Keratinocyte (primary cell): ENCODE data around the gene KLHDC4. TPM values are rescaled to one million over a fixed set of nuclear protein-coding genes. Genes with fewer than 3 reads are reported as not detected.

Experiments
- DNase-seq: peaks from one replicate; pipeline ENCODE4 v3.0.0-alpha.2; 2011; ENCODE audit warnings: low read depth, missing footprints, low spot score
- FAIRE-seq: peaks from 2 replicates; lab custom pipeline; 2011; peaks lifted over from hg19 to GRCh38; lab: Jason Lieb, UNC
- H2AFZ ChIP-seq: 2 replicates; pipeline ENCODE4 v1.6.0; 2012; ENCODE audit warnings: low read length, control low read depth, inconsistent platforms; ENCODE audit not compliant: control insufficient read depth
- H3K27ac ChIP-seq: 2 replicates; pipeline ENCODE4 v1.5.1; 2011; ENCODE audit warnings: low read length; ENCODE audit not compliant: control insufficient read depth, insufficient read depth
- H3K27me3 ChIP-seq: 3 replicates; pipeline ENCODE4 v1.6.0; 2011; ENCODE audit warnings: low read length; ENCODE audit not compliant: control insufficient read depth, insufficient read depth; ENCODE audit errors: extremely low read depth
- H3K36me3 ChIP-seq, 2 experiments: 2 replicates in 1 of 2; 3 replicates in 1 of 2; pipeline ENCODE4 v1.5.1; 2011; ENCODE audit warnings: low read length in 2 of 2, mild to moderate bottlenecking in 1 of 2; ENCODE audit not compliant: control insufficient read depth in 2 of 2, insufficient read depth in 2 of 2; ENCODE audit errors: extremely low read depth in 1 of 2
- H3K4me1 ChIP-seq: 3 replicates; pipeline ENCODE4 v1.5.1; 2011; ENCODE audit warnings: low read length; ENCODE audit not compliant: control insufficient read depth, insufficient read depth; ENCODE audit errors: extremely low read depth
- H3K4me2 ChIP-seq: 3 replicates; pipeline ENCODE4 v1.6.0; 2011; ENCODE audit warnings: low read depth, low read length; ENCODE audit not compliant: control insufficient read depth, insufficient read depth; ENCODE audit errors: extremely low read depth
- H3K4me3 ChIP-seq, 3 experiments: fragments of 200-600 bp in 1 of 3; sonication (generic) in 1 of 3; 2 replicates in 2 of 3; 3 replicates in 1 of 3; pipeline ENCODE4 v1.5.1; 2011 to 2016; ENCODE audit warnings: low read length in 3 of 3, mild to moderate bottlenecking in 3 of 3, control low read depth in 2 of 3, inconsistent platforms in 1 of 3, low read depth in 1 of 3, mixed read lengths in 1 of 3, mixed run types in 1 of 3, moderate library complexity in 1 of 3; ENCODE audit not compliant: control insufficient read depth in 2 of 3, insufficient read depth in 2 of 3; ENCODE audit errors: extremely low read depth in 1 of 3
- H3K79me2 ChIP-seq: 2 replicates; pipeline ENCODE4 v1.6.0; 2012; ENCODE audit warnings: low read length; ENCODE audit not compliant: control insufficient read depth, insufficient read depth
- H3K9ac ChIP-seq: 3 replicates; pipeline ENCODE4 v1.6.0; 2011; ENCODE audit warnings: low read length; ENCODE audit not compliant: control insufficient read depth, insufficient read depth; ENCODE audit errors: extremely low read depth
- H3K9me1 ChIP-seq: 3 replicates; pipeline ENCODE4 v1.6.0; 2011; ENCODE audit warnings: low read length; ENCODE audit not compliant: control insufficient read depth, insufficient read depth; ENCODE audit errors: extremely low read depth
- H3K9me3 ChIP-seq: 2 replicates; pipeline ENCODE4 v1.5.1; 2012; ENCODE audit warnings: low read depth, low read length; ENCODE audit not compliant: control insufficient read depth
- H4K20me1 ChIP-seq: 3 replicates; pipeline ENCODE4 v1.6.0; 2011; ENCODE audit warnings: low read length; ENCODE audit not compliant: control insufficient read depth, insufficient read depth; ENCODE audit errors: extremely low read depth
- CTCF ChIP-seq, 3 experiments: IDR thresholded peaks in 1 of 3; conservative IDR thresholded peaks in 1 of 3; optimal IDR thresholded peaks in 1 of 3; 2 replicates in 2 of 3; 3 replicates in 1 of 3; pipeline versions ENCODE3 to v1.5.1; 2011; ENCODE audit warnings: low read length in 3 of 3, mild to moderate bottlenecking in 3 of 3, moderate library complexity in 2 of 3, control low read depth in 1 of 3, inconsistent platforms in 1 of 3; ENCODE audit not compliant: insufficient read depth in 2 of 3; ENCODE audit errors: extremely low read depth in 1 of 3
- EZH2 ChIP-seq: IDR thresholded peaks from one replicate; pipeline ENCODE4 v1.6.1; 2012; ENCODE audit warnings: inconsistent platforms, mild to moderate bottlenecking, low read length, moderate library complexity
- dilution Hi-C: fragments of 300-500 bp; cut with MboI; formaldehyde crosslinking; loops from one replicate; pipeline ENCODE4 v1.7.0; 2020; ENCODE audit warnings: low sequenced_read_pairs; ENCODE audit not compliant: extremely low pct_ligation_motif_present
- polyA plus RNA-seq, 5 experiments: library from polyadenylated mRNA; depleted of rRNA in 3 of 5; stranded (reverse) in 3 of 5; stranded (forward) in 1 of 5; unstranded in 1 of 5; fragments of >200 nt; gene quantifications; 1 replicate in 1 of 5; 2 replicates in 3 of 5; 3 replicates in 1 of 5; pipeline versions ENCODE4 v1.2.1 to v1.2.3, GENCODE V29; 2011 to 2012; ENCODE audit warnings: missing spikeins in 2 of 5, low read depth in 1 of 5, low replicate concordance in 1 of 5

KLHDC4 gene
- polyA plus RNA-seq, 1 donor (not counting 4 experiments of a cell fraction or from before 2014, with no cell fraction given): 13.4 TPM

DNA sequence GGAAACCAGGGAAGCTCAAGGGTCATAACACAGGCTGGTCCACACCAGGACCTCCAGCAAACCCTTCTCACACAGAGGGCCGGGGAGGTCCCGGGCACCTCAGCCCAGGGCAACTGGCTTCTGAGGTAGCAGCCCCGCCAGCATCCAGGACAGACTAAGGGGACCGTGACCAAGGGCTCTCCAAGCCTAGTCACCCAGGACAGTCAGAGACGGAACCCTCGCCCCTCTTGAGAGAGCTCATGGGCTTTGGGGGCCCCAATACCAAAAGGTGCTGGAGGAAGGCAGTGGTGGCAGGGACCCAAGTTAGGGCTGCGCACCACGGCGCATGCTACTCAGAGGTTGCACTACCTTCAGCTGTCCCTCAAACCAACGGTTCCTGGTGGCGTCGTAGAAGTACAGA is 54.9 kb downstream of the KLHDC4 start:
- FAIRE-seq: no peak
- Histone ChIP-seq H3K9me1 (no peaks in the 10 kb centered on the region), H3K27ac (no peak overlapping the region), H3K4me2 (no peak overlapping the region), H4K20me1 (no peaks in the 10 kb centered on the region), H3K9me3 (no peaks in the 10 kb centered on the region), H3K79me2 (no peaks in the 10 kb centered on the region), H3K36me3 (peaks cover 7 to 14% of the 10 kb centered on the region in 2 experiments), H3K27me3 (no peaks in the 10 kb centered on the region), H3K4me3 (no peak overlapping the region), H3K9ac (no peak overlapping the region), H3K4me1 (no peaks in the 10 kb centered on the region), H2AFZ (no peak overlapping the region)
- TF ChIP-seq EZH2 (no peak), CTCF (optimal IDR thresholded peaks at IDR 0.05 in 1 of 3, IDR thresholded peaks at IDR 0.05 in 1 of 3, conservative IDR thresholded peaks at IDR 0.05 in 1 of 3; ENCODE audit: extremely low read depth in 1 of 3, insufficient read depth in 2 of 3, low read length in 3 of 3) (no peak)
- dilution Hi-C loops: no loop called here
- no peak for DNase-seq

DNA sequence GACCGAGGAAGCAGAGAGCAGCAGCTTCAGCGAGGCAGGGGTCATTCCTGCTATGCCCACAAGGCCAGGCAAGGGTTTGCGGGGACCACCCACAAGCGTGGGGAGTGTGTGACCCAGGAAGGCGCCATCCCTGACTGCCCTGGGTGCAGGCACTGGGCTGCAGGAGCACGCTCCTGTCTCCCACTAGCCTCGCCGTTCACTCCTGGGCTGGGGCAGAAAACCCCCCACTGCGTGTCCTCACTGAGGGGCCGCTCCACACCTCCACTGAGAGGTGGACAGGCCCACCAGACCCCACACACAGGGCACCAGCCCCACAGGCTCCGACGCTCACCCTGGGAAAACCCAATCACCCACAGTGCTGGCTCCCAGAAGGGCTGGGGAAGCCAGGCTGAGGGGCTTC is 56.1 kb downstream of the KLHDC4 start:
- H3K9me1 ChIP-seq: no peaks in the 10 kb centered on the region
- FAIRE-seq (no peak), DNase-seq (no peak)
- TF ChIP-seq CTCF (optimal IDR thresholded peaks at IDR 0.05 in 1 of 3, IDR thresholded peaks at IDR 0.05 in 1 of 3, conservative IDR thresholded peaks at IDR 0.05 in 1 of 3; ENCODE audit: extremely low read depth in 1 of 3, insufficient read depth in 2 of 3, low read length in 3 of 3) (no peak), EZH2 (no peak)
- no peak overlapping the region for H2AFZ ChIP-seq
- H3K36me3 ChIP-seq: peaks cover 7 to 14% of the 10 kb centered on the region in 2 experiments
- H4K20me1 ChIP-seq: no peaks in the 10 kb centered on the region
- no peaks in the 10 kb centered on the region for H3K79me2 ChIP-seq
- dilution Hi-C loops: no loop called here
- no peaks in the 10 kb centered on the region for H3K27me3 ChIP-seq
- no peak overlapping the region for H3K4me2 ChIP-seq
- H3K4me1 ChIP-seq: no peaks in the 10 kb centered on the region
- no peak overlapping the region for H3K4me3 ChIP-seq
- H3K27ac ChIP-seq: no peak overlapping the region
- H3K9ac ChIP-seq: no peak overlapping the region
- H3K9me3 ChIP-seq: no peaks in the 10 kb centered on the region
